ENCODE results near the gene SPACA7. TPM values are rescaled to one million over a fixed set of nuclear protein-coding genes. Genes with fewer than 3 reads are reported as not detected.

Gene SPACA7
- polyA plus RNA-seq, 1 experiment: not detected

DNA sequence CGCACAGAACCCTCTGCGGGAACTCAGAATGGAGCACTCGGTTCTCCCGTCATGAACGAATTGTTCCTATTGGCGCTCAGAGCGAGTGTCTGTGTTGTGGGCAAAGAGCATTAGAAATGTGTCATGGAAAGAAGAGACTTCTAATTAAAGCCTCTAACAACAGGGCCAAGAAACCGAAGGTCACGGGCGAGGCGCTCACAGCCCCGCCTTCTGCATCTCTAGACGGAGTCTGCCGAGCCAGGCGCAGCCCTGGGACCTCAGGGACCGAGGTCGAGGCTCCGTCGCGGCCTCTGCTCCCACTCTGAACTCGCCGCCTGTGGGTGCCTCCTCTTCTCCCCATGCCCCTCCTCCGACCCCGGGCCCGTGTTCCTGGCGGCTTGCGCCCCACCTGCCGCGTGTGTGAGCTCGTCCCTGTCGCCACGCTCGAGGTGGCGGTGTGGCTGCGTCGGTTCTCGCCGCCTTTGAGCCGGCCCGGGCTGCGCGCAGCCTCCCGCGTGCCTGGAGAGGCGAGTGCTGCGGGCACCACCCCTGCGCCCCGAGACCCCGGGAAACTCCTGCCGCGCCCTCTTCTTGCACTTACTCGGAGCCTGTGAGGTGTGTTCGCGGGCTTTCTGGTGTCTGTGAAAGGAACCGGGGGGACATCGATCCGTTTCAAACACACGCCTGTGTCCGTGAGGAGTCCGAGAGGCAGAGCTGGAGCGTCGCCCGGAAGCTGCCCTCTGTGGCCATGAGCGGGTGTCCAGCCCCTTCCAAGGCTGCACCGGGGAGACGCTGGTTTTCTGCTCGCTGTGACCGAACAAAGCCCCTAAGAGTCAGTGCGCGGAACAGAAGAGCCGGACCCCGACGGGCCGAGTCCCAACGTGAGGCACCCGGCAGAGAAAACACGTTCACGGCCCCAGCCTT, 45.4 kb upstream of the SPACA7 start:
- H3K4me3 ChIP-seq (ENCODE audit: low read depth, low read length): no peak overlapping the region
- POLR2A ChIA-PET: no interaction called here
- no peaks in the 10 kb centered on the region for H3K27me3 ChIP-seq (ENCODE audit: control insufficient read depth, insufficient read depth, low read length)
- CTCF ChIA-PET: no interaction called here
- no peaks in the 10 kb centered on the region for H3K36me3 ChIP-seq (ENCODE audit: control insufficient read depth, insufficient read depth, low read length)
- TF ChIP-seq, protein P1, sequence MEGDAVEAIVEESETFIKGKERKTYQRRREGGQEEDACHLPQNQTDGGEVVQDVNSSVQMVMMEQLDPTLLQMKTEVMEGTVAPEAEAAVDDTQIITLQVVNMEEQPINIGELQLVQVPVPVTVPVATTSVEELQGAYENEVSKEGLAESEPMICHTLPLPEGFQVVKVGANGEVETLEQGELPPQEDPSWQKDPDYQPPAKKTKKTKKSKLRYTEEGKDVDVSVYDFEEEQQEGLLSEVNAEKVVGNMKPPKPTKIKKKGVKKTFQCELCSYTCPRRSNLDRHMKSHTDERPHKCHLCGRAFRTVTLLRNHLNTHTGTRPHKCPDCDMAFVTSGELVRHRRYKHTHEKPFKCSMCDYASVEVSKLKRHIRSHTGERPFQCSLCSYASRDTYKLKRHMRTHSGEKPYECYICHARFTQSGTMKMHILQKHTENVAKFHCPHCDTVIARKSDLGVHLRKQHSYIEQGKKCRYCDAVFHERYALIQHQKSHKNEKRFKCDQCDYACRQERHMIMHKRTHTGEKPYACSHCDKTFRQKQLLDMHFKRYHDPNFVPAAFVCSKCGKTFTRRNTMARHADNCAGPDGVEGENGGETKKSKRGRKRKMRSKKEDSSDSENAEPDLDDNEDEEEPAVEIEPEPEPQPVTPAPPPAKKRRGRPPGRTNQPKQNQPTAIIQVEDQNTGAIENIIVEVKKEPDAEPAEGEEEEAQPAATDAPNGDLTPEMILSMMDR (IDR thresholded peaks at IDR 0.05; ENCODE audit: insufficient read depth, low read depth, low read length): no peak
- no peak for DNase-seq (ENCODE audit: low read depth)

DNA sequence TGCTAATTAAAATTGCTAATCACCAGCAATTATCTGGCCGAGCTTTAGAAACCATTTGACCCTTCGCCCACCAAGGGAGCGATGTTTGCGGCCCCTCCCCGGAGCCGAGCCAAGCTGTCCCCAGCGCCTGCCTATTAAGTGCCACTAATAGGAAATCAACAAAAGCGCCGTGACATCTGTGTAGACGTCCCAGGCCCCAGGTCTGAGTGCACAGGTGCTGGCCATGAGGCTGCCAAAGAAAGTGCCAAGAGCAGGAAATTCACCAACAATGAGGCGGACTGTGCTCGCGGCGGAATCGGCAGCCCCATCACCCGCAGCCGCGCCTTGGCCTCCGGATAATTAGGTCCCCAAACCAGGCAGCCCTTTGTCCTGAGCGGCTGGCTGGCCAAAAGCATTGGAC, 44.5 kb upstream of the SPACA7 start:
- ChIA-PET CTCF (no interaction called here), POLR2A (no interaction called here)
- no peak overlapping the region for H3K4me3 ChIP-seq (ENCODE audit: low read depth, low read length)
- DNase-seq (ENCODE audit: low read depth): no peak
- H3K27me3 ChIP-seq (ENCODE audit: control insufficient read depth, insufficient read depth, low read length): no peaks in the 10 kb centered on the region
- H3K36me3 ChIP-seq (ENCODE audit: control insufficient read depth, insufficient read depth, low read length): no peaks in the 10 kb centered on the region
- TF ChIP-seq, protein P1 (IDR thresholded peaks at IDR 0.05; ENCODE audit: insufficient read depth, low read depth, low read length): no peak

DNA sequence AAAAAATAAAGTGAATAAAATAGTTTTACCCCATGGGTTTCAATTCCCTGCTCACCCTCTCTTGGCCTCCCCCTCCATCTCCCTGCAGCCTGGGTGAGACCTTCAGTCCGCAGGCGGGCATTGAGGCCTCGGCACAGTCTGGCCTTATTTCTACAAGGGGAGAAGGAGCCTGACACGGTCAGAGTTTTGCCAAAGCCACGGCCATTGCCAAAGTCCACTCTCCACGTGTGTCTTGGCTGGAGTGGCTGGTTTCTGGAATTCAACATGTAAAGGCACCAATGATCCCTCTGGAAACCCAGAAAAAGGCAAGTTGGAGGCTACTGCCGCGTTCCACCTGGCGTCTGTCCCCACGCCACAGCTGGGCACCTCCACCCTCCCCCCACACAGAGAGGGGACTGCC, 43.4 kb upstream of the SPACA7 start:
- no peak for DNase-seq (ENCODE audit: low read depth)
- Histone ChIP-seq H3K27me3 (ENCODE audit: control insufficient read depth, insufficient read depth, low read length) (no peaks in the 10 kb centered on the region), H3K4me3 (ENCODE audit: low read depth, low read length) (no peak overlapping the region), H3K36me3 (ENCODE audit: control insufficient read depth, insufficient read depth, low read length) (no peaks in the 10 kb centered on the region)
- ChIA-PET CTCF (no interaction called here), POLR2A (no interaction called here)
- TF ChIP-seq, protein P1 (IDR thresholded peaks at IDR 0.05; ENCODE audit: insufficient read depth, low read depth, low read length): no peak

DNA sequence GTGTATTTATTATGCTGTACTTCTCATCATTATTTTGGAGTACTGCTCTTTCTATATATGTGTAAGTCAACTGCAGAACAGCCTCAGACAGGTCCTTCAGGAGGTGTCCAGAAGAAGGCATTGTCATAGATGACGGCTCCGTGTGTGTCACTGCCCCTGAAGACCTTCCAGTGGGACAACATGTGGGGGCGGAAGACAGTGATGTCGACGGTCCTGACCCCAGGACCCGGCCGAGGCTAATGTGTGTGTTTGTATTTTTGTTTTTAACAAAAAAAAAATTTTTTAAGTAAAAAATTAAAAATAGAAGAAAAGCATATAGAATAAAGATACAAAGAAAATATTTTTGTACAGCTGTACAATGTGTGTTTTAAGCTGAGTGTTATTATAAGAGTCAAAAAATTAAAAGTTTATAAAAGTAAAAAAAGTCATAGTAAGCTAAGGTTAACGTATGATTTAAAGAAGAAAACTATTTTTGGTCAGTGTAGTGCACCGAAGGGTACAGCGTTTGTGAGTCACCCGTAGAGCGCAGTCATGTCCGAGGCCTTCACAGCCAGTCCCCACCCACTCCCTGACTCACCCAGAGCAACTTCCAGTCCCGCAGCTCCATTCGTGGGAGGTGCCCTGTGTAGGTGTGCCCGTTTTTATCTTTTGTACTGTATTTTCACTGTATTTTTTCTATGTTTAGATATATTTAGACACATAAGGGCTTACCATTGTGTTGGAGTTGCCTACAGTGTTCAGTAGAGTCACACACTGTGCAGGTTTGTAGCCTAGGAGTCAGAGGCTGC, 42.2 kb upstream of the SPACA7 start:
- Histone ChIP-seq H3K27me3 (ENCODE audit: control insufficient read depth, insufficient read depth, low read length) (no peaks in the 10 kb centered on the region), H3K4me3 (ENCODE audit: low read depth, low read length) (no peak overlapping the region), H3K36me3 (ENCODE audit: control insufficient read depth, insufficient read depth, low read length) (no peaks in the 10 kb centered on the region)
- POLR2A ChIA-PET: no interaction called here
- TF ChIP-seq, protein P1 (IDR thresholded peaks at IDR 0.05; ENCODE audit: insufficient read depth, low read depth, low read length): no peak
- no peak for DNase-seq (ENCODE audit: low read depth)
- CTCF ChIA-PET: no interaction called here

DNA sequence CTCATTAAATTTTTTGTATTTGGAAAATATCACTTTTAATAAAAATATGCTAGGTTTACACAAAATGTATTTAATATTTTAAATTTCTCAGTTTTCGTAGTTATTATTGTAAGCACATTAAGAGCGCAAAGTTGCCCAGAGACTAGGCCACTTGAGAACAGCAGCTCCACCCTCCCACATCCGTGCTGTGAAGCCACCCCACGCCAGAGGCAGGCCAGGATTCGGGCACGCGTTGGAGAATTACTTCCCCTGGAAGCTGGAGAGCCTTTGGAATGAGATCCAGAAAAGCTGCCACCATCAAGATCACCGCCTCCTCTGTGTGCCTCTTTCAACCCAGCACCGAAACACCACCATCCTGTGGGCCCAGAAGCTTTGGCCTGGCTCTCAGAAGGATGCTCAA, 41.0 kb upstream of the SPACA7 start:
- no peaks in the 10 kb centered on the region for H3K36me3 ChIP-seq (ENCODE audit: control insufficient read depth, insufficient read depth, low read length)
- H3K4me3 ChIP-seq (ENCODE audit: low read depth, low read length): no peak overlapping the region
- CTCF ChIA-PET: no interaction called here
- TF ChIP-seq, protein P1 (IDR thresholded peaks at IDR 0.05; ENCODE audit: insufficient read depth, low read depth, low read length): no peak
- DNase-seq (ENCODE audit: low read depth): no peak
- no peaks in the 10 kb centered on the region for H3K27me3 ChIP-seq (ENCODE audit: control insufficient read depth, insufficient read depth, low read length)
- POLR2A ChIA-PET: no interaction called here

Measured in BJ (cell line).